ENCODE measurements around the gene OR2AT4.
A peak's percentile ranks its signal among the peaks of the same experiment; 100 is the strongest.

The OR2AT4 gene

GRCh38 chr11:75078233-75078632 lies 18.4 kb downstream of the OR2AT4 start:
- no peak overlapping the region for H3K4me3 ChIP-seq (ENCODE audit: low read depth, low read length)
- TF ChIP-seq CTCF (IDR thresholded peaks at IDR 0.05; ENCODE audit: low read depth, low read length) (no peak), POLR2A (IDR thresholded peaks at IDR 0.05; ENCODE audit: extremely low read depth, insufficient read length) (no peak), MYC (IDR thresholded peaks at IDR 0.05; ENCODE audit: low read depth, low read length) (no peak)
- no peak for DNase-seq (ENCODE audit: low read depth)

GRCh38 chr11:75077316-75077715 lies 19.4 kb downstream of the OR2AT4 start:
- no peak for DNase-seq (ENCODE audit: low read depth)
- TF ChIP-seq CTCF (IDR thresholded peaks at IDR 0.05; ENCODE audit: low read depth, low read length) (no peak), POLR2A (IDR thresholded peaks at IDR 0.05; ENCODE audit: extremely low read depth, insufficient read length) (no peak)
- TF ChIP-seq, protein P1, sequence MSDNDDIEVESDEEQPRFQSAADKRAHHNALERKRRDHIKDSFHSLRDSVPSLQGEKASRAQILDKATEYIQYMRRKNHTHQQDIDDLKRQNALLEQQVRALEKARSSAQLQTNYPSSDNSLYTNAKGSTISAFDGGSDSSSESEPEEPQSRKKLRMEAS (IDR thresholded peaks at IDR 0.05; ENCODE audit: low read depth, low read length): no peak
- H3K4me3 ChIP-seq (ENCODE audit: low read depth, low read length): no peak overlapping the region

GRCh38 chr11:75076671-75077070 lies 20.0 kb downstream of the OR2AT4 start:
- no peak for DNase-seq (ENCODE audit: low read depth)
- no peak for TF ChIP-seq MYC (IDR thresholded peaks at IDR 0.05; ENCODE audit: low read depth, low read length)
- TF ChIP-seq, protein P1 (IDR thresholded peaks at IDR 0.05; ENCODE audit: low read depth, low read length): no peak
- TF ChIP-seq CTCF (IDR thresholded peaks at IDR 0.05; ENCODE audit: low read depth, low read length): no peak
- no peak for TF ChIP-seq POLR2A (IDR thresholded peaks at IDR 0.05; ENCODE audit: extremely low read depth, insufficient read length)
- H3K4me3 ChIP-seq (ENCODE audit: low read depth, low read length): no peak overlapping the region

DNA sequence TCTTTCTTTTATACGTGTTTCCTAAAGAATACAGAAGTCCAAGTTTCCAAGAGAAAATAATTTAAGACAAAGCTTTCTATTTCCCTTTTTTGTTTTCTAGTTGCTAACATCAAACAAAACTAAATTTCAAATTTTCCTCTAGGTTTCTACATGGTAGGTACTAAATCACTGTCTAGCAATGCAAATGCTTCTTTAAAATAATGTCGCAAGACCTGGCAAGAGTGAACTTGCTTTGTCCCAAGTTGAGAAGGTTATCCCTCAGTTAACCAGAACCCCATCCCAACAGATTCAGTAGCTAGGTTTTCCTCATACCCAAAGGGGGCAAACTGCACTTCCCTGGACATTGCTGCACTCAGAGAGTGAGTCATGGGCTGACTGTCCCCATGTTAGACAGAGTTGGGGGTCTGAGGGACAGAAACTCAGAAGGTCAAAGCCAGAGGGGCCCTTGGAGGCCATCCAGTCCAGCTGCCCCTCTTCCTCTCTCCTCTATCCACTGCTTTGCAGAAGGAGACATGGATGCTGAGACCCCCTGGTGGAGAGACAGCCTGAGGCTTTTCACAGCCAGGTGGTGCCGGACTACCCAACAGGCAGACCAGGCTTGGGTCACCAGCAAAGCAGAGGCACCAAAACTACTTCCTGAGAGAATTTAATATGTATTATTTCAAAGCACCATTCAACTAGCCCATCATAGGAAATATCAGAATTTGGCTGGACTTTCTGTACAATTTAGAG lies 23.1 kb downstream of the OR2AT4 start:
- H3K4me3 ChIP-seq (ENCODE audit: low read depth, low read length): no peak overlapping the region
- TF ChIP-seq, protein P1 (IDR thresholded peaks at IDR 0.05; ENCODE audit: low read depth, low read length): no peak
- TF ChIP-seq CTCF (IDR thresholded peaks at IDR 0.05; ENCODE audit: low read depth, low read length) (peak; percentile 20), MYC (IDR thresholded peaks at IDR 0.05; ENCODE audit: low read depth, low read length) (no peak)

GRCh38 chr11:75072582-75072981 lies 24.1 kb downstream of the OR2AT4 start:
- H3K4me3 ChIP-seq (ENCODE audit: low read depth, low read length): no peak overlapping the region
- no peak for DNase-seq (ENCODE audit: low read depth)
- TF ChIP-seq CTCF (IDR thresholded peaks at IDR 0.05; ENCODE audit: low read depth, low read length): no peak
- no peak for TF ChIP-seq POLR2A (IDR thresholded peaks at IDR 0.05; ENCODE audit: extremely low read depth, insufficient read length)
- no peak for TF ChIP-seq MYC (IDR thresholded peaks at IDR 0.05; ENCODE audit: low read depth, low read length)
- TF ChIP-seq, protein P1 (IDR thresholded peaks at IDR 0.05; ENCODE audit: low read depth, low read length): no peak

More for the DNA sequence above, 23.1 kb downstream of the OR2AT4 start:
- DNase-seq (ENCODE audit: low read depth): no peak

- DNase-seq (ENCODE audit: low read depth): no peak
- TF ChIP-seq MYC (IDR thresholded peaks at IDR 0.05; ENCODE audit: low read depth, low read length): no peak
- no peak for TF ChIP-seq CTCF (IDR thresholded peaks at IDR 0.05; ENCODE audit: low read depth, low read length)
- H3K4me3 ChIP-seq (ENCODE audit: low read depth, low read length): no peak overlapping the region
These were observed 27.2 kb downstream of the OR2AT4 start for GRCh38 chr11:75069473-75069872.

Data from NB4 (cell line).